ENCODE data around the gene MYB.

The MYB gene

DNA sequence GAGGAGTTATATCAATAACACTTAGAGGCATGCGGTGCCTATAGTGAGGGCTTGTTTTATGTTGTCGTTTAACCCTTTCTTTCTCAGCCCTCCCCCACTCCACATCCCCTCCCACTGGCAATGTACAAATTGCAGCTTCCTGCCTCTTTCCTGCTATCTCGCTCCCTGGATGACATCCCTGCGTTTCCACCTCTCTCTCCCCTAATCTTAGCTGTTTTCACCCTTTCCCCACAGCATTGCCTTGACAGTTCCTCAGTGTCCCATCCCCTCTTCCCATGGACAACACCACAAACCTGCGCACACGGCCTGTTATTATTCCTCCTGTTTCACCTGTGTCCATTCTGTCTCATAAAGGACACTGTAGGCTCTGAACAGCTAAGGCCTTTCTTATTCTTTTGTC, 34.5 kb downstream of the MYB start:
- DNase-seq (ENCODE audit: extremely low read depth in 1 of 2, low read depth in 1 of 2) = no peak

DNA sequence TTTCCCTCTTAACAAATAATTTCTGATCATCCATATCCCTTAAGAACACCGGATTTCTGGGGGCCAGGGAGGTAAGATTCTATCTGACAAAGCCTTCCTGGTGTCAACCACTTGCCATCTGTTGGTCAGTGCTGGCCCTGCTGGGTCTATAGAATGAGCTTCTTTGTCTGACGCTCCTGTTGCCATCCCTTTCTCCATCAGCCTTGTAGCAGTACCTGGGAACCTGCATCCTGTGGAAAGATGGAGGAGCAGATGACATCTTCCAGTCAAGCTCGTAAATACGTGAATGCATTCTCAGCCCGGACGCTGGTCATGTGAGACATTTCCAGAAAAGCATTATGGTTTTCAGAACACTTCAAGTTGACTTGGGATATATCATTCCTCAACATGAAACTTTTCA, 36.6 kb downstream of the MYB start:
- DNase-seq (ENCODE audit: extremely low read depth in 1 of 2, low read depth in 1 of 2) = no peak

GRCh38 chr6:135219346-135219745, 38.2 kb downstream of the MYB start:
- no peak for DNase-seq (ENCODE audit: extremely low read depth in 1 of 2, low read depth in 1 of 2)

GRCh38 chr6:135221042-135221441, 39.9 kb downstream of the MYB start:
- DNase-seq (ENCODE audit: extremely low read depth in 1 of 2, low read depth in 1 of 2) = no peak

- DNase-seq (ENCODE audit: extremely low read depth in 1 of 2, low read depth in 1 of 2) = no peak
These were observed 40.4 kb downstream of the MYB start for GRCh38 chr6:135221505-135221904.

- no peak for DNase-seq (ENCODE audit: extremely low read depth in 1 of 2, low read depth in 1 of 2)
These were observed 41.5 kb downstream of the MYB start for GRCh38 chr6:135222623-135223022.

DNA sequence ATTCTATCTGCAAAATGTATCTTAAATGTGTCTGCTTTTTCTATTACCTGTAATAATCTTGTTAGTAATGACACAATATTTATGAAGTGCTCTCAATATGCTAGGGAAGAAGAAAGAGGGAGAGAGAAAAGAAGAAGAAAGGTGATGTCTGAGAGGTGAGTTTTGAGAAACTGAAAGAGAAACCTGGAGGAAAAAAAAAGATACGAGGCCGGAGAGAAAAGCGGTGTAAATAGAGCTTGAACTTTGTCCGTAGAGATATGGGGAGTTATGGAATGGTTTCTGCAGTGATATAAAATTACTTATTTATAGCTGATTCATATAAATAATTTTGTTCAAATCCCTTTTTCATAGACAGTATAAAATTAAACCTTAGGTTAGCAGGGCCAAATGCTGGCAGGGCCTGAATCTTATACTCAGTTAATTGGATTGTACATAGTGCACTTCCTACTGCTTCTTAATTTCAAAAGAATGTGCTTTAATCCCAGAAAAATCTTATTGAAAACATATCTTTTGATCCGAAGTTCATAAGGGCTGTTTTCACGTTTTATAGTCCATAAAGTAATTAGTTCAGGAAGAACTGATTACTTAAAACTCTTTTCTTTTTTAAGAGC, 43.0 kb downstream of the MYB start:
- DNase-seq (ENCODE audit: extremely low read depth in 1 of 2, low read depth in 1 of 2) = no peak

DNA sequence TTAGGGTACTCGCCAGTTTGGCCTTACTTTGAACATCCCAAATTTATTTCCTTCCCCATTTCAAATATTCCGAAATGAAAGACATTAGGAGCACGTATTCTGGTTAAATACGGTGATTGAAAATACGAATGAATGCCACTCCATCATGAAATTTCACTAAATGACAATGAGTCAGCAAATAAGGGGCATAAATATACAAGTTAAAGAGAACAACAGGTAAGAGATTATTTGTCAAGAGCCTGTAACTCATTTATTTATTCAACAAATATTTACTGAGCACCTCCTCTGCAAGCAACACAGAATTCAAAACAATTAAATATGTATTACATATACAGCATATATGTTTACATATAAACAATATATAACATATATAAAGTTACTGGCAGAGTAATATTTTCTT, 44.8 kb downstream of the MYB start:
- DNase-seq (ENCODE audit: extremely low read depth in 1 of 2, low read depth in 1 of 2) = no peak

- no peak for DNase-seq (ENCODE audit: extremely low read depth in 1 of 2, low read depth in 1 of 2)
These were observed 45.4 kb downstream of the MYB start for GRCh38 chr6:135226537-135226936.

- DNase-seq (ENCODE audit: extremely low read depth in 1 of 2, low read depth in 1 of 2) = no peak
These were observed 46.2 kb downstream of the MYB start for GRCh38 chr6:135227349-135227748.

- DNase-seq (ENCODE audit: extremely low read depth in 1 of 2, low read depth in 1 of 2) = no peak
These were observed 46.6 kb downstream of the MYB start for GRCh38 chr6:135227758-135228157.

DNA sequence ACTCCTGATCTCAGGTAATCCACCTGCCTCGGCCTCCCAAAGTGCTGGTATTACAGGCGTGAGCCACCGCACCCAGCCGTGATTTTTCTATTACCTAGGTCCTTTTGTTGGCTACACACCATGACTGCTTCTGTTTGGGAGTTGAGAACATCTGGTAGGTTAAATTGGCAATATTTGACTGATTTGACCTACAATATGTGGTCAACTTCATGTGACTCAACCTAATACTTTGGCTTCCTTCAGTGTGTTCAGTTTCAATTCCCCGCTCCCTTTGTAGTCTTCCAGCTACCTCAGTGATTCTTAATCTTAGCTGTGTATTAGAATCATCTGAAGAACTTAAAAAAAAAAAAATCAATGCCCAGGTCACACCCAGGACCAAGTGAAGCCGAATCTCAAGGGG, 47.4 kb downstream of the MYB start:
- DNase-seq (ENCODE audit: extremely low read depth in 1 of 2, low read depth in 1 of 2) = no peak

DNA sequence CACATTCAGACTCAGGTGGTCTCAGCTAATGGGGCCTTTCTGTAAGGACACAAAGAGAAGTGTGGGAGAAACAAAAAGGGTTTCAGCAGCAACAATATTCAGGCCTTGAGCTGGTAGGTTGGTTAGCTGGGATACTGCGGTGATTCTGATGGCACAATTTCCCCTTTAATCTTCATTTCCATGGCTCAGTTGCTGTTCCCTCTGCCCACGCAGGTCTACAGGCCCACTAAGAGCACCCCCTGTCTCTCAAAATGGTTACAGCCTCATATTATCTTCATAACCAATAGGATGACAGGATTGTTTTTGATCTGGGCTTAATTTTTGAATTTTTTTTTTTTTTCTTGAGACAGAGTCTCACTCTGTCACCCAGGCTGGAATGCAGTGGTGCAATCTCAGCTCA, 48.9 kb downstream of the MYB start:
- DNase-seq (ENCODE audit: extremely low read depth in 1 of 2, low read depth in 1 of 2) = no peak

DNA sequence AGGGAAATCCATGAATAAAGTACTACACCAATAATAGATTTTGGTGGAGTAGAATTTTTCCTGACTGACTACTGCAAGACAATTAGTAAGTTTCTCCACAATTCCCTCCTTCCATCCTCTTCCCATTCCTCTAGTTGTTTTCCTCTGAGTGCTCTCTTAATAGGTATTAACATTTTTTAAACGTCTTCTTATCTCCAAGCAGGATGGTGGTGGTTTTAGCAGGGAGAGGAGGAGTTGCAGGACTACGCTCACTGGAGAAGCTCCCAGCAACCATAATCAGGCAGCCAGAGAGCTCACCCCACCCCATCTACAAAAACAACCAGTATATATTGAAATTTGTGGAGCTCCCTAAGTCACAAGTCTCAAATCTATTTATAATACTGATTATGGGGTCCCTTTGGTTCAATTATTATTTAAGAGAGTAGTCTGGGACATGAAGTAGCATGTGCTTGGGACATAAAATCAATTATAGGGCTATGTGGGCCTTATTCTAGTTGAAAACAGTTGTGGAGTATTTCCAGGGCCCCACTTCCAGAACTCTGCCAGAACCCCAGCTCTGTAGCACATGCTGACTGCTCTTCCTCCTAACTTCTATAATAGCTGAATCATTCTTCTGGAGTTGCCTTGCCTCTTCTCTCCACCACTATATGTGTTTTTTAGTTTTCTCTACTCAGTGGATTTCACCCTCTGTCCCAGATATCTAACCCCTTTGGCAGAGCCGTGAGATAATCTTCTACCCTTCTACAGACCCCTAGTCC, 49.8 kb downstream of the MYB start:
- DNase-seq (ENCODE audit: extremely low read depth in 1 of 2, low read depth in 1 of 2) = no peak

DNA sequence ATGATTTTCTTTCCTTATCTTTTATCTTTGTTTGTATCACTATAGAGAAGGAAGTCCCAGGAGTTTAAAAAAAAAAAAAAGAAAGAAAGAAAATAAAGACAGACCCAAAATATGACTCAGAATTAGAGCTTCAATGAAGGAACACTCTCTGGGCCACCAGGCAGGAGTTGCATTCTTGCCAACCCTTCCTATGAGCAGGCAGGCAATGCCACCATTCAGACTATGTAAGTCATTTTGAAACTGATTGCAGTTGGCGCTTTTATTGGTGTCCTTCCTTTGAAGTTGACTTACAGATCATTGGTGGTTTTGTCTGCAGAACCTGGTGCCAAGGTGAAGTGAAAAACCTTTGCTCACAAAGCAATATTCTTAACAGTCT, 50.3 kb downstream of the MYB start:
- no peak for DNase-seq (ENCODE audit: extremely low read depth in 1 of 2, low read depth in 1 of 2)

GRCh38 chr6:135233686-135234491, 52.8 kb downstream of the MYB start:
- no peak for DNase-seq (ENCODE audit: extremely low read depth in 1 of 2, low read depth in 1 of 2)

- DNase-seq (ENCODE audit: extremely low read depth in 1 of 2, low read depth in 1 of 2) = no peak
These were observed 53.3 kb downstream of the MYB start for GRCh38 chr6:135234492-135234780.

- no peak for DNase-seq (ENCODE audit: extremely low read depth in 1 of 2, low read depth in 1 of 2)
These were observed 54.6 kb downstream of the MYB start for GRCh38 chr6:135235716-135236115.

DNA sequence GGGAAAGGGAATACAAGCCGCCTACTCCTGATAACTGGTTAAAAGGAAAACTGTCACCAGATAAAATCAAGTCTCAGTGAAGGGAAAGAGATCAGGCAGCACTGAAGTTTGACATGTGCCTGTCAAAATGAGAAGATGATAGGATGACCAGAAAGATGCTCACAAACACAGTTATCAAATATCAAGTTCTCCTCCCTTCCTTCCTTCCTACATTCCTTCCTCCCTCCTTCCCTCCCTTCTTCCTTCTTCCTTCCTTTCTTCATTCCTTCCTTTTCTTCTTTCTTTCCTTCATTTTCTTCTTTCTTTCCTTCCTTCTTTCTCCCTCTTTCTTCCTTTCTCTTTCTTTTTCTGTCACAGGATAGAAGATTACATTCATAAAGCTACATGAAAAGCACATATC, 55.2 kb downstream of the MYB start:
- DNase-seq (ENCODE audit: extremely low read depth in 1 of 2, low read depth in 1 of 2) = no peak

DNA sequence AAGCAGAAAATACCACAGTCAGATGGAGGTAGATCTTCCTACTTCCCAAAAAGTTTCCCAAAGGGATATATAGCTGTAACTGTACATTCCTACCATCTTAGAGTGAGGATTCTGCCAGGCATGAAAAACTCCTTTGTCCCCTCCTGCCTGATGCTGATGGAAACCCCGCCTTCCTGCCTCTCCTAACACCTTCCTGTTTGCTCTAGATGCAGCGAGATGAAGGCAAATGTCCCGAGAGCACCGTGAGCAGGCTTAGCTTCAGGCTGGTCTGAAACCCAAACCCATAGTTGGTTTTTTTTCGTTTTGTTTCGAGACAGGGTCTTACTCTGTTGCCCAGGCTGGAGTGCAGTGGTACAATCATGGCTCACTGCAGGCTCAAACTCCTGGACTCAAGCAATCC, 55.6 kb downstream of the MYB start:
- no peak for DNase-seq (ENCODE audit: extremely low read depth in 1 of 2, low read depth in 1 of 2)

DNA sequence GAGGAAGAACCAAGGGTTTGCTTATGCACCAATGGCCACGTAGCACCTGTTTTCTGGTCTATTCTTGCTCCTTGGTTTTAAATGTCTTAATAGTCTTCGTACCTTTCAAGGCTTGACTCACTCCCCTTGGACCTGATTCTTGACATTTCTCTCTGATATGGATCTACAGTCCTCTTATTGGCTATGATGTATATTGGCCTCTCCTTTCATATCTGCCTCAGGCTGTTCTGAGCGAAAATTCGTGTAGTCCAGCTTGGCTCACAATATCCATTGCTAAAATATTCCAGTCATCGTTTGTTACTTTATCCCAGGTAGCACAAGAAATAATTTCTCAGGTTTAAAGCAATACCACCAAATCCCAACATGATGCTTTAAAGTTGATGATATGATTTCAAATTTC, 59.6 kb downstream of the MYB start:
- no peak for DNase-seq (ENCODE audit: extremely low read depth in 1 of 2, low read depth in 1 of 2)

Data from activated CD8-positive, alpha-beta memory T cell treated with anti-CD3 and anti-CD28 coated beads for 1 hour (primary cell).